ENCODE data around the gene SBSN. TPM values are rescaled to one million over a fixed set of nuclear protein-coding genes. Genes with fewer than 3 reads are reported as not detected.

The SBSN gene
- total RNA-seq, 1 donor from 2014 or later: 0.30 TPM

GRCh38 chr19:35529241-35530218, 1.4 kb upstream of the SBSN start:
- Mint-ChIP-seq H3K4me1 (ENCODE audit: low read depth) (no peaks in the 10 kb centered on the region), H3K27me3 (ENCODE audit: low read depth) (peaks cover 9% of the 10 kb centered on the region), H3K4me3 (ENCODE audit: unreplicated experiment) (no peak overlapping the region), H3K36me3 (ENCODE audit: low read depth) (no peaks in the 10 kb centered on the region), H3K9me3 (ENCODE audit: low read depth) (no peaks in the 10 kb centered on the region), H3K27ac (ENCODE audit: unreplicated experiment) (no peak overlapping the region)
- TF ChIP-seq, protein P1, sequence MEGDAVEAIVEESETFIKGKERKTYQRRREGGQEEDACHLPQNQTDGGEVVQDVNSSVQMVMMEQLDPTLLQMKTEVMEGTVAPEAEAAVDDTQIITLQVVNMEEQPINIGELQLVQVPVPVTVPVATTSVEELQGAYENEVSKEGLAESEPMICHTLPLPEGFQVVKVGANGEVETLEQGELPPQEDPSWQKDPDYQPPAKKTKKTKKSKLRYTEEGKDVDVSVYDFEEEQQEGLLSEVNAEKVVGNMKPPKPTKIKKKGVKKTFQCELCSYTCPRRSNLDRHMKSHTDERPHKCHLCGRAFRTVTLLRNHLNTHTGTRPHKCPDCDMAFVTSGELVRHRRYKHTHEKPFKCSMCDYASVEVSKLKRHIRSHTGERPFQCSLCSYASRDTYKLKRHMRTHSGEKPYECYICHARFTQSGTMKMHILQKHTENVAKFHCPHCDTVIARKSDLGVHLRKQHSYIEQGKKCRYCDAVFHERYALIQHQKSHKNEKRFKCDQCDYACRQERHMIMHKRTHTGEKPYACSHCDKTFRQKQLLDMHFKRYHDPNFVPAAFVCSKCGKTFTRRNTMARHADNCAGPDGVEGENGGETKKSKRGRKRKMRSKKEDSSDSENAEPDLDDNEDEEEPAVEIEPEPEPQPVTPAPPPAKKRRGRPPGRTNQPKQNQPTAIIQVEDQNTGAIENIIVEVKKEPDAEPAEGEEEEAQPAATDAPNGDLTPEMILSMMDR (IDR thresholded peaks at IDR 0.05): no peak
- DNase-seq (ENCODE audit: low spot score): no peak

DNA sequence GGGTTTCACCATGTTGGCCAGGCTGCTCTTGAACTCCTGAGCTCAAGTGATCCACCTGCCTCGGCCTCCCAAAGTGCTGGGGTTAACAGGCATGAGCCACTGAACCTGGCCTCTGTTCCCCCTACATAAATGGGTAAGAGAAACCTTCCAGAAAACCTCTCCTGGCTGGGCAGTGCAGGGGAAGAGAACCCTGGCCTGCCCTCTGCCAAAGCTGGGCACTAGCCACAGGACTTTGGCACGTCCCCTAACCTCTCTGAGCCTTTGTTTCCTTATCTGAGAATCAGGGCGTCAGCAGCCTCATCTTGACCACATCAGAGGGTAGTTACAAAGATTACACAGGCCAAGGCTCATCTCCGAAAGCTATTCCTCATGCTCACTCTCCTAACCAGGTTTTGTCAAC, 2.2 kb downstream of the SBSN start:
- no peak overlapping the region for H3K4me3 Mint-ChIP-seq (ENCODE audit: unreplicated experiment)
- H3K9me3 Mint-ChIP-seq (ENCODE audit: low read depth): no peaks in the 10 kb centered on the region
- H3K27me3 Mint-ChIP-seq (ENCODE audit: low read depth): peaks cover 13% of the 10 kb centered on the region
- no peaks in the 10 kb centered on the region for H3K36me3 Mint-ChIP-seq (ENCODE audit: low read depth)
- no peaks in the 10 kb centered on the region for H3K4me1 Mint-ChIP-seq (ENCODE audit: low read depth)
- no peak overlapping the region for H3K27ac Mint-ChIP-seq (ENCODE audit: unreplicated experiment)
- TF ChIP-seq, protein P1 (IDR thresholded peaks at IDR 0.05): no peak
- DNase-seq (ENCODE audit: low spot score): no peak

GRCh38 chr19:35524181-35524837, 3.8 kb downstream of the SBSN start:
- TF ChIP-seq, protein P1 (IDR thresholded peaks at IDR 0.05): no peak
- Mint-ChIP-seq H3K4me3 (ENCODE audit: unreplicated experiment) (no peak overlapping the region), H3K4me1 (ENCODE audit: low read depth) (peaks cover 3% of the 10 kb centered on the region), H3K27ac (ENCODE audit: unreplicated experiment) (no peak overlapping the region), H3K9me3 (ENCODE audit: low read depth) (no peaks in the 10 kb centered on the region), H3K27me3 (ENCODE audit: low read depth) (peaks cover 13% of the 10 kb centered on the region), H3K36me3 (ENCODE audit: low read depth) (no peaks in the 10 kb centered on the region)
- no peak for DNase-seq (ENCODE audit: low spot score)

GRCh38 chr19:35522745-35523327, 5.3 kb downstream of the SBSN start:
- DNase-seq (ENCODE audit: low spot score): no peak
- Mint-ChIP-seq H3K36me3 (ENCODE audit: low read depth) (no peaks in the 10 kb centered on the region), H3K27ac (ENCODE audit: unreplicated experiment) (no peak overlapping the region), H3K9me3 (ENCODE audit: low read depth) (no peaks in the 10 kb centered on the region), H3K27me3 (ENCODE audit: low read depth) (peaks cover 13% of the 10 kb centered on the region), H3K4me1 (ENCODE audit: low read depth) (peaks cover 16% of the 10 kb centered on the region), H3K4me3 (ENCODE audit: unreplicated experiment) (no peak overlapping the region)
- TF ChIP-seq, protein P1 (IDR thresholded peaks at IDR 0.05): no peak

GRCh38 chr19:35521124-35521743, 6.9 kb downstream of the SBSN start:
- DNase-seq (ENCODE audit: low spot score): no peak
- TF ChIP-seq, protein P1 (IDR thresholded peaks at IDR 0.05): no peak
- Mint-ChIP-seq H3K36me3 (ENCODE audit: low read depth) (no peaks in the 10 kb centered on the region), H3K9me3 (ENCODE audit: low read depth) (no peaks in the 10 kb centered on the region), H3K4me3 (ENCODE audit: unreplicated experiment) (no peak overlapping the region), H3K4me1 (ENCODE audit: low read depth) (peaks cover 16% of the 10 kb centered on the region), H3K27ac (ENCODE audit: unreplicated experiment) (no peak overlapping the region), H3K27me3 (ENCODE audit: low read depth) (peaks cover 13% of the 10 kb centered on the region)
